ENCODE data around the gene AQP12B.

DNA sequence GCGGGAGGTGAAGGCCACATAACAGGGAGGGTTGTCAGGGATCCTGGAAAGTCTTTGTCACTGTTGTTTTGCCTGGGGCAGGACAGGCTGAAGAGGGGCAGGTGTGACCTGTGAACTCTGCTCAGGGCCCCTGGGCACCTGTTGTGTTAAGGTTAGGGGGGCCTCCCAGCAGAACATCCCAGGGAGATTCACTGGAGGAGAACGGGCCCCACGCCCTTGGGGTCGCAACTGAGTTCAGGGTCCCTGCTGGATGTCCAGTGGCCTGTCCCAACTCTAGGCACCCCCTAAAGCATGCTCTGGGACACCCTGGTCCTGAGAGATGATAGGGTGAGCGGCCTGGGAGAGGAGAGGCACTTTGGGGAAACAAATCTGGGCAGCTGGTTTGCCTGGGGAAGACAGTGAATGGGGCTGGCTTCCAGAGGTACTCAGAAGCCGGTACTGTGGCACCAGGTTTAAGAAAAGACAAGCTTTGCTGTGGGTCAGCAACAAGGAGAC lies 34.5 kb downstream of the AQP12B start:
- TF ChIP-seq ZNF138 (tag by site-specific recombination; IDR thresholded peaks at IDR 0.05; ENCODE audit: borderline replicate concordance) (no peak), ZNF121 (tag by site-specific recombination; IDR thresholded peaks at IDR 0.05) (no peak), ZNF133 (tag by site-specific recombination; IDR thresholded peaks at IDR 0.05) (no peak), HOXA7 (CRISPR knock-in tag; IDR thresholded peaks at IDR 0.05; ENCODE audit: borderline replicate concordance) (no peak), ZNF2 (tag by site-specific recombination; IDR thresholded peaks at IDR 0.05) (no peak), ZNF776 (tag by site-specific recombination; IDR thresholded peaks at IDR 0.05; ENCODE audit: borderline replicate concordance) (no peak), ZNF707 (tag by site-specific recombination; IDR thresholded peaks at IDR 0.05) (no peak), SP2 (tag by site-specific recombination; IDR thresholded peaks at IDR 0.05) (no peak), SCRT2 (tag by site-specific recombination; IDR thresholded peaks at IDR 0.05) (no peak), ZNF777 (tag by site-specific recombination; IDR thresholded peaks at IDR 0.05; ENCODE audit: borderline replicate concordance) (no peak)
- TF ChIP-seq, protein P1, sequence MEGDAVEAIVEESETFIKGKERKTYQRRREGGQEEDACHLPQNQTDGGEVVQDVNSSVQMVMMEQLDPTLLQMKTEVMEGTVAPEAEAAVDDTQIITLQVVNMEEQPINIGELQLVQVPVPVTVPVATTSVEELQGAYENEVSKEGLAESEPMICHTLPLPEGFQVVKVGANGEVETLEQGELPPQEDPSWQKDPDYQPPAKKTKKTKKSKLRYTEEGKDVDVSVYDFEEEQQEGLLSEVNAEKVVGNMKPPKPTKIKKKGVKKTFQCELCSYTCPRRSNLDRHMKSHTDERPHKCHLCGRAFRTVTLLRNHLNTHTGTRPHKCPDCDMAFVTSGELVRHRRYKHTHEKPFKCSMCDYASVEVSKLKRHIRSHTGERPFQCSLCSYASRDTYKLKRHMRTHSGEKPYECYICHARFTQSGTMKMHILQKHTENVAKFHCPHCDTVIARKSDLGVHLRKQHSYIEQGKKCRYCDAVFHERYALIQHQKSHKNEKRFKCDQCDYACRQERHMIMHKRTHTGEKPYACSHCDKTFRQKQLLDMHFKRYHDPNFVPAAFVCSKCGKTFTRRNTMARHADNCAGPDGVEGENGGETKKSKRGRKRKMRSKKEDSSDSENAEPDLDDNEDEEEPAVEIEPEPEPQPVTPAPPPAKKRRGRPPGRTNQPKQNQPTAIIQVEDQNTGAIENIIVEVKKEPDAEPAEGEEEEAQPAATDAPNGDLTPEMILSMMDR (tag by site-specific recombination; IDR thresholded peaks at IDR 0.05), result no peak
- TF ChIP-seq, protein P2, sequence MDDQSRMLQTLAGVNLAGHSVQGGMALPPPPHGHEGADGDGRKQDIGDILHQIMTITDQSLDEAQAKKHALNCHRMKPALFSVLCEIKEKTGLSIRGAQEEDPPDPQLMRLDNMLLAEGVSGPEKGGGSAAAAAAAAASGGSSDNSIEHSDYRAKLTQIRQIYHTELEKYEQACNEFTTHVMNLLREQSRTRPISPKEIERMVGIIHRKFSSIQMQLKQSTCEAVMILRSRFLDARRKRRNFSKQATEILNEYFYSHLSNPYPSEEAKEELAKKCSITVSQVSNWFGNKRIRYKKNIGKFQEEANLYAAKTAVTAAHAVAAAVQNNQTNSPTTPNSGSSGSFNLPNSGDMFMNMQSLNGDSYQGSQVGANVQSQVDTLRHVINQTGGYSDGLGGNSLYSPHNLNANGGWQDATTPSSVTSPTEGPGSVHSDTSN (CRISPR knock-in tag; IDR thresholded peaks at IDR 0.05), result no peak
- TF ChIP-seq, protein P3, sequence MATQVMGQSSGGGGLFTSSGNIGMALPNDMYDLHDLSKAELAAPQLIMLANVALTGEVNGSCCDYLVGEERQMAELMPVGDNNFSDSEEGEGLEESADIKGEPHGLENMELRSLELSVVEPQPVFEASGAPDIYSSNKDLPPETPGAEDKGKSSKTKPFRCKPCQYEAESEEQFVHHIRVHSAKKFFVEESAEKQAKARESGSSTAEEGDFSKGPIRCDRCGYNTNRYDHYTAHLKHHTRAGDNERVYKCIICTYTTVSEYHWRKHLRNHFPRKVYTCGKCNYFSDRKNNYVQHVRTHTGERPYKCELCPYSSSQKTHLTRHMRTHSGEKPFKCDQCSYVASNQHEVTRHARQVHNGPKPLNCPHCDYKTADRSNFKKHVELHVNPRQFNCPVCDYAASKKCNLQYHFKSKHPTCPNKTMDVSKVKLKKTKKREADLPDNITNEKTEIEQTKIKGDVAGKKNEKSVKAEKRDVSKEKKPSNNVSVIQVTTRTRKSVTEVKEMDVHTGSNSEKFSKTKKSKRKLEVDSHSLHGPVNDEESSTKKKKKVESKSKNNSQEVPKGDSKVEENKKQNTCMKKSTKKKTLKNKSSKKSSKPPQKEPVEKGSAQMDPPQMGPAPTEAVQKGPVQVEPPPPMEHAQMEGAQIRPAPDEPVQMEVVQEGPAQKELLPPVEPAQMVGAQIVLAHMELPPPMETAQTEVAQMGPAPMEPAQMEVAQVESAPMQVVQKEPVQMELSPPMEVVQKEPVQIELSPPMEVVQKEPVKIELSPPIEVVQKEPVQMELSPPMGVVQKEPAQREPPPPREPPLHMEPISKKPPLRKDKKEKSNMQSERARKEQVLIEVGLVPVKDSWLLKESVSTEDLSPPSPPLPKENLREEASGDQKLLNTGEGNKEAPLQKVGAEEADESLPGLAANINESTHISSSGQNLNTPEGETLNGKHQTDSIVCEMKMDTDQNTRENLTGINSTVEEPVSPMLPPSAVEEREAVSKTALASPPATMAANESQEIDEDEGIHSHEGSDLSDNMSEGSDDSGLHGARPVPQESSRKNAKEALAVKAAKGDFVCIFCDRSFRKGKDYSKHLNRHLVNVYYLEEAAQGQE (tag by site-specific recombination; IDR thresholded peaks at IDR 0.05), result no peak

Data from HEK293 (cell line).